Sciatic nerve (tissue), 2 donors: ENCODE data around the gene SH2D3A. TPM values are rescaled to one million over a fixed set of nuclear protein-coding genes. Genes with fewer than 3 reads are reported as not detected.
A peak's percentile ranks its signal among the peaks of the same experiment; 100 is the strongest.

ENCODE experiments used
- ATAC-seq: fragments of 200-7000 bp; cut with Tn5 transposase; one replicate; pipeline ENCODE4 v1.9.1; 2020; ENCODE audit warnings: mild to moderate bottlenecking, moderate library complexity
- DNase-seq: peaks from one replicate; pipeline ENCODE4 v3.0.0-alpha.2; 2020; ENCODE audit warnings: low spot score
- intact Hi-C: fragments of 100-400 bp; cut with DNase I; formaldehyde crosslinking; loops from one replicate; pipeline ENCODE4 v1.14.2; 2022
- total RNA-seq: library from RNA; stranded (reverse); fragmentation: NEBNext Ultra II Directional; extraction: Animal tissue kit (Norgen Biotek cat#: 25700); gene quantifications from one replicate; pipeline ENCODE4 v1.2.1, GENCODE V29; 2021
- donor health status: DM: no; HTN: no; CAD: no.
- donor health status: DM: no; HTN: no; CAD: no.

SH2D3A gene
- total RNA-seq, 1 donor from 2014 or later: 0.45 TPM

GRCh38 chr19:6730153-6730804 is 37.0 kb downstream of the SH2D3A start:
- intact Hi-C loops: no loop called here
- DNase-seq: peak; percentile 93

GRCh38 chr19:6729573-6730152 is 37.6 kb downstream of the SH2D3A start:
- DNase-seq (no peak), ATAC-seq (no peak)
- intact Hi-C loops: no loop called here

More at GRCh38 chr19:6730153-6730804, 37.0 kb downstream of the SH2D3A start:
- peak; percentile 90 for ATAC-seq

GRCh38 chr19:6728346-6728745 is 38.9 kb downstream of the SH2D3A start:
- DNase-seq: no peak
- intact Hi-C loops: no loop called here
- no peak for ATAC-seq

GRCh38 chr19:6725513-6726231 is 41.6 kb downstream of the SH2D3A start:
- ATAC-seq (no peak), DNase-seq (no peak)
- intact Hi-C loops: no loop called here

- ATAC-seq (no peak), DNase-seq (no peak)
- intact Hi-C loops: no loop called here
Observed at GRCh38 chr19:6724631-6725492, 42.4 kb downstream of the SH2D3A start.

GRCh38 chr19:6723738-6724137 is 43.5 kb downstream of the SH2D3A start:
- ATAC-seq: no peak
- intact Hi-C loops: no loop called here
- no peak for DNase-seq

GRCh38 chr19:6723108-6723618 is 44.1 kb downstream of the SH2D3A start:
- DNase-seq (no peak), ATAC-seq (peak; percentile 72)
- intact Hi-C loops: no loop called here

GRCh38 chr19:6721773-6722172 is 45.5 kb downstream of the SH2D3A start:
- no peak for DNase-seq
- ATAC-seq: no peak
- intact Hi-C loops: no loop called here

GRCh38 chr19:6721138-6721474 is 46.1 kb downstream of the SH2D3A start:
- ATAC-seq: no peak
- DNase-seq: no peak
- intact Hi-C loops: no loop called here

- intact Hi-C loops: no loop called here
- ATAC-seq: peak; percentile 91
- DNase-seq: peak; percentile 79
Observed at GRCh38 chr19:6720369-6721137, 46.7 kb downstream of the SH2D3A start, which contains the start of gene C3. Gene C3 (minus strand): TSS chr19:6720650. CDS start chr19:6720589, 61 bp downstream.

- intact Hi-C loops: no loop called here
- DNase-seq (no peak), ATAC-seq (no peak)
Observed at GRCh38 chr19:6719992-6720368, 47.3 kb downstream of the SH2D3A start.

- ATAC-seq (no peak), DNase-seq (no peak)
- intact Hi-C loops: no loop called here
Observed at GRCh38 chr19:6719540-6719861, 47.7 kb downstream of the SH2D3A start.

- intact Hi-C loops: no loop called here
- no peak for ATAC-seq
- no peak for DNase-seq
Observed at GRCh38 chr19:6718741-6719539, 48.3 kb downstream of the SH2D3A start.

GRCh38 chr19:6718111-6718740 is 49.0 kb downstream of the SH2D3A start:
- ATAC-seq (no peak), DNase-seq (no peak)
- intact Hi-C loops: no loop called here

- DNase-seq: no peak
- no peak for ATAC-seq
- intact Hi-C loops: no loop called here
Observed at GRCh38 chr19:6717441-6717971, 49.7 kb downstream of the SH2D3A start.

- ATAC-seq (no peak), DNase-seq (no peak)
Observed at GRCh38 chr19:6717036-6717435, 50.2 kb downstream of the SH2D3A start.

GRCh38 chr19:6716610-6716970 is 50.6 kb downstream of the SH2D3A start:
- intact Hi-C loops: no loop called here
- ATAC-seq (no peak), DNase-seq (no peak)

More at GRCh38 chr19:6717036-6717435, 50.2 kb downstream of the SH2D3A start:
- intact Hi-C loops: no loop called here
